LHCN-M2 (cell line): ENCODE results near the gene TTLL4. TPM values are rescaled to one million over a fixed set of nuclear protein-coding genes. Genes with fewer than 3 reads are reported as not detected.

Source experiments
- DNase-seq: peaks from one replicate; pipeline ENCODE4 v3.0.0-alpha.2; 2012; ENCODE audit warnings: low read depth
- total RNA-seq: library from RNA; depleted of rRNA; stranded (reverse); fragments of >200 nt; gene quantifications from 2 replicates; pipeline ENCODE4 v1.2.3, GENCODE V29; 2014

TTLL4 gene
- total RNA-seq, 1 experiment from 2014 or later: 12.1 TPM

DNA sequence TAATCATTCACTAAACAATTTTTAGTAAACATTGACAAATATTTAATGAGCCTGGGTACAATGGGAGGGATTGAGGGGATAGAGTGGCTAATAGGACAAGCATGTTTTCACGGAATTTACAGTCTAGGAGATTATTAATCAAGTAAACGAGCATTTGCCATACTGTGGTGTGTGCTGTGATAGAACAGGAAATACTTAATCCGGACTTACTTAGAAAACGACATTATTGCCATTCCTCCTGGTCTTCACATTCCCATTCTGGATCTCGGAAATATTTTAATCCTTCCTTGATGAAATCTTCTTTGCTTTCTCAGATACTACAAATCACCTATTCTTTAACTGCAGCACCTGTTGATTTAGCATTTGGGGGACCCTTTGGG lies 905 bp downstream of the TTLL4 start:
- DNase-seq: no peak

- no peak for DNase-seq
These were observed 3.3 kb downstream of the TTLL4 start for GRCh38 chr2:218713922-218714321.

DNA sequence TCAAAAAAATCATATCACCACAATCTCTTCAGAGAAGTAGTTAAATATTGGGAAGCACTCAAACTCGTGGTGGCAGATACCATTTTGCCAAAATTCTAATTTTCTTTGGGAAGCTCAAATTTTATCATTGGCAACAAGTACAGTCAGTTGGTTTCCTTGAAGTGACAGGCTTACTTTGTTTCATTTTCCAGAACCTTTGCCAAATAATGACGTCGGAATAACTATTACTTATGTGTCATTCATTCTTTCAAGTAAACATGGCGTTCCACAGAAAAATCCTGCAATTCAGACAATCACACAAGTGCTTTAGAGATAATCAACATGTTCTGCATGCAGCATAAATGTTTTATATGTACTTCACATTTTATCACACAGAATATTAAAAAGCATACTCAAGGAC lies 5.4 kb downstream of the TTLL4 start:
- no peak for DNase-seq

GRCh38 chr2:218717262-218717661 lies 6.6 kb downstream of the TTLL4 start:
- no peak for DNase-seq

GRCh38 chr2:218718058-218718457 lies 7.4 kb downstream of the TTLL4 start:
- no peak for DNase-seq

DNA sequence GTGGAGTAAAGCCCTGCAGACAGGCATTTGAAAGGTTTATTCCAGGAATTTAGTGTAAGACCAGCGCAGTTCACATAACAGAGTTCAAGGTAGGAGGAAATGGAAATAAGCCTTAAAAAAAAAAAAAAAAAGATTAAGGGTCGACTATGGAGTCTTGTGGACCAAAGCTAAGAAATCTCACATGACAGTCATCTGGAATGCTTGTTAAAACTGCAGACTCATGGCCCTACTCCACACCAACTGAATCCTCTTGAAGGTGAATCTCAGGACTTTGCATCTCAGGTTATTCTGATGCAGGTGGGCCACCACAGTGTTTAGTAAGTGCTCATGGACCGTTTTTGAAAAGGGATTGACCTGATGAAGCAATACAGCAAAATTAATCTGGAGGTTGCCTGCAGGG lies 8.8 kb downstream of the TTLL4 start:
- DNase-seq: no peak

GRCh38 chr2:218720048-218721041 lies 9.7 kb downstream of the TTLL4 start:
- DNase-seq: no peak

DNA sequence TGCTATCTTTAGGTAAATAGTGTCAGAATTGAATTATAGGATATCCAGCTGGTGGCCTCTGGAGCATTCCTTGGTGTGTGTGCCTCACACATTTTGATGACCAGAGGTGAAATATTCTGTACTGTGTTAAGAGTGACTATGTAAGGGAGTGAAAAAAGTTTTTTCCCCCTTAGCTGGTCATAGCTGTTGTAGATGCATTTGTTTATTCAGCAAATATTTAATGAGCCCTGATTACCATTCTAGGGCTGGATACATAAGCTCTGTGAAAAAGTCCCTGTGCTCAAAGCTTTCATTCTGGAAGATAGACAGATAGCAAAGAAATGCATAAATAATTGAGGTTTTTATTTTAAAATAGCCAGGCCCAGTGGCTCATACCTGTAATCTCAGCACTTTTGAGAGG lies 10.9 kb downstream of the TTLL4 start:
- no peak for DNase-seq

GRCh38 chr2:218721934-218722333 lies 11.3 kb downstream of the TTLL4 start:
- no peak for DNase-seq

DNA sequence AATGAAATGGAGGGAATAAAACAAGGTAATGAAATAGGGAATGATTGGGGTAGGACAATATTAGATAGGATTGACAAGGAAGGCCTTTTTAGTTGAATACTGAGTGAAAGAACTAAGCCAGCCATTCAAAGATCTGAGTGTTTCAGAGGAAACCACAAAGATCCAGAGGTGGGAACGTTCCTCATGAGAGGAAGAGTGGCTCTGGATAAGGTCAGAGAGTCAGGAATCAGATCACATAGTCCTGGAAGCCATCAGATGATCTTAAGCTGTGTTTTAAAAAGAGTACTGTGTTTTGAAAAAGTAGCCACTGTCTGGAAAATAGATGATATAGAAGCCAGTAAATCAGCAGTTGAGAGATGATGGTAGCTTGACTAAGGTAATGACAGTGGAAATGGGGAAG lies 11.8 kb downstream of the TTLL4 start:
- DNase-seq: no peak

GRCh38 chr2:218722876-218723785 lies 12.5 kb downstream of the TTLL4 start:
- DNase-seq: no peak

GRCh38 chr2:218726004-218726574 lies 15.5 kb downstream of the TTLL4 start:
- no peak for DNase-seq

DNA sequence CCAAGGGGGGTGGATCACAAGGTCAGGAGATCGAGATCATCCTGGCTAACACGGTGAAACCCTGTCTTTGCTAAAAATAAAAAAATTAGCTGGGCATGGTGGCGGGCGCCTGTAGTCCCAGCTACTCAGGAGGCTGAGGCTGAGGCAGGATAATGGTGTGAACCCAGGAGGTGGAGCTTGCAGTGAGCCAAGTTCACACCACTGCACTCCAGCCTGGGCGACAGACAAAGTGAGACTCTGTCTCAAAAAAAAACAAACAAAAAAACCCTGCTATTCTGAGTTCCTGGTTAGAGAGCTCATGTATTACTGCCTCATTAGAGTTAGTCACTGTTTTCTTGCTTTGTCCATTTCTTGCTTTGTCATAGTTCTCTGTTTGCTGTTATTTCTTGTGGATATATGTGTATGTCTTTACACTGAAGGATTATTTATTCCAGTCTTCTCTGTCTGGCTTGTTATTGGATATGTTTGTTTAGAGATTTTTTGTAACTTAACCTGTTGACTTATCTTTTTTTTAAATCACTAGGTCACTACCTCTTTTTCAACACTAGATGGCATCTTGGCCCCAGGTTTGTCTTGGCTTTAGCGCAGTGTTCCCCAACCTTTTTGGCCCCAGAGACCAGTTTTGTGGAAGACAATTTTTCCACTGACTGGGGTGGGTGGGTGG lies 17.0 kb downstream of the TTLL4 start:
- peak; percentile 51 for DNase-seq

DNA sequence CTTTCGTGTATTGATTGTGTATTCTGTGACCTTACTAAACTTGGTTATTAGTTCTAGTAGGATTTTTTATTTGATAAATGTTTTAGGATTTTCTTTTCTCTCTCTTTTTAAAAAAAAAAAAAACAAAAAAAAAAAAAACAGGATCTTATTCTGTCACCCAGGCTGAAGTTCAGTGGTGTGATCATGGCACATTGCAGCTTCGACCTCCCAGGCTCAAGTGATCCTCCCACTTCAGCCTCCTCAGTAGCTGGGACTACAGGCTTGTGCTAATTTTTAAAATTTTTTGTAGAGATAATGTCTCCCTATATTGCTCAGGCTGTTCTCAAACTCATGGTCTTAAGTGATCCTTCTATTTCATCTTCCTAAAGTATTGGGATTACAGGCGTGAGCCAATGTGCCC lies 19.0 kb downstream of the TTLL4 start:
- no peak for DNase-seq

DNA sequence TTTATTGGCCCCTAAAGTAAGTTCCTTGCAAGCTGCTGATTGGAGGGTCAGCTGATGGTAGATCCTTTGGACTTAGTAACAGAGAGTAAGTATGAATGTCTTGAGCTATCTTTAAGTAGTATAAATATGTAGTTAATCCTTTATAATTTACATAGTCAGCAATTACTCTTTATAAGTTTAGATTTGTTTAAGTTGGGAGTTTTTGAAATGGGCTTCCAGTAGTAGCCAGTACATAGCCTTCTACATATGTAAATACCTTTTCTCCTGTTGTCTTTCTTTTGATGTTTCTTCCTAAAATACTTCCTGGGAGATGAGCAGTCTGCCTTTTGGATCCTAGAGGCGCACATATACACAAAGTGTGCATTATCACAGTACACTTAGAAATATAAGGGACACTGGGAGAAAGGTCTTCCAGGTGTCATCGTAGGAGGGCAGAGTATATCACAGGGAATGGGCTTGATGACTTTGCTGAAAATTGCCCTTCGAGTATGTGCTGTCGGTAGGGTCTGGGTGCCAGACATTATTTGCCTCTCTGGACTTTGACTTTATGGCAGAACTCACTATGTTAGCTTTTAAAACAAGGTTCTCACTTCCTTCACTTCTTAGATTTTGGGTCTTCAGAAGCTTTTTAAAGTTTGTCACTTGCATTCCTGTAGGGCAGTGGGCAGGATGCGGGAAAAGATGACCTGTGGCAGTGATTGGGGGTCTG lies 21.6 kb downstream of the TTLL4 start:
- DNase-seq: no peak

DNA sequence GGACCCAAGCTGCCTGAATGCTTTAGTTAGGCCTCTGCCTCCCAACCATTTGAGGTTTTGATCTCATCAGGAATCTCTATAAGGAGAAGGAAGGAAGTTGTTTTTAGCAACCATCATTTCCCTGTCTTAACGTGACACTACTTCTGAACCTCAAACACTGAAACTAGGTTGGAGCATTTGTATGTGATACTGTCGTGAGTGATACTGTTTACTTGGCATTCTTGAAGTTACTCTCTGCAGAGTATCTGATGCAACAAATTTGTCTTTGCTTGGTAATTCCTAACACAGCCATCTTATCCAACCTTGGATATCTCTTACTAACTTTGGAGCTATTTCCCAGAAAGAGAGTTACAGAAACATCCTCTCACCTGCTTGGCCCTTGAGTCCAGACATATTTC lies 22.1 kb downstream of the TTLL4 start:
- DNase-seq: no peak

DNA sequence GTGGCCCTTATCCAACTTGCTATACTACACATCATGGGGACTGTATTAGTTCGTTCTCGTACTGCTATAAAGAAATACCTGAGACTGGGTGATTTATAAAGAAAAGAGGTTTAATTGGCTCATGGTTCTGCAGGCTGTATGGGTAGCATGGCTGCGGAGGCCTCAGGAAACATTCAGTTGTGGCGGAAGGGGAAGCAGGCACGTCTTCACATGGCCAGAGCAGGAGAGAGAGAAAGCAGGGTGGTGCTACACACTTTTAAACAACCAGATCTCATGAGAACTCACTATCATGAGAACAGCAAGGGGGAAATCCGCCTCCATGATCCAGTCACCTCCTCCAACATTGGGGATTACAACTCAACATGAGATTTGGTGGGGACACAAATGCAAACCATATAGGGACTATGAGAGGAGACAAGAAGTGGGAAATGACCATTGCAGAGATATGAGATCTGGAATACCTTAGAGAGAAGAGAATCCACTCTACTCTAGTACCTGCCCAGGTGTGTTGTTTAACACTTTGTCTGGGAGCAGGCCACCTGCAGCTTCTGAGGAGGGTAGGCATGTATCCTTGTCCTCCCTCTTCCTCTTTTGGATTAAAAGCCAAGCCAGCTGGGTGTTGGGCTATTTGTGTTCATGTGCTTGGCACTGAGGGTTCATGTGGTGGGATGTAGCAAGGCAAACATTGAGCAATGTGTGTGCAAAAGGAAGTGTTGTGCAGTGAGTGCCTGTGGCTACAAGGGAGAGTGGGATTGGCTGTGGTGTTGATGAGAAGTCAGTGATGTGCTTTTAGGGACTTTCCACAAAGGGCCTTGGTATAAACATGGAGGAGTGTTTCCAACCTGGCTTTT lies 22.8 kb downstream of the TTLL4 start:
- DNase-seq: peak; percentile 55

- DNase-seq: no peak
These were observed 23.7 kb downstream of the TTLL4 start for GRCh38 chr2:218734190-218734975.

DNA sequence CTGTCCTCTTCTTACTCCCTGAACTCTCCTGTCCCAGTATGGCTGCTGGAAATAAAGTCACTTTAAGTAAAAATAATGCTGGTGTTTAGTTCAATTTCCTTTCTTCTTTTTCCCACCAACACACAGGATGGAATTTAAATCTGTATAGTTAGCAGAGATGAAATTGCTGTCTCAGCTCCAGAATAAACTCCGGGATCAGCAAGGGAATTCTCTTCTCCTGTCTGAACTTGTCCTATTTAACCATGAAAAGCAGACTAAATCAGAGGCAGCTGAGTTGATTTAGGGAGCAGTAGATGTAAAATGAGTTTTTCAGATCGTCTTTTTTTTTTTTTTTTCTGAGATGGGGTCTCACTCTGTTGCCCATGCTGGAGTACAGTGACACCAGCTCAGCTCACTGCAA lies 25.9 kb downstream of the TTLL4 start:
- DNase-seq: no peak
